NCI-H2227 treated with DMSO at 0.1 percent for 48 hours (cell line): ENCODE measurements around the gene CEMIP2.
A peak's percentile ranks its signal among the peaks of the same experiment; 100 is the strongest.

Source experiments
- DNase-seq: peaks from one replicate; lab custom pipeline; 2025; lab: John Stamatoyannopoulos, UW

Gene CEMIP2

DNA sequence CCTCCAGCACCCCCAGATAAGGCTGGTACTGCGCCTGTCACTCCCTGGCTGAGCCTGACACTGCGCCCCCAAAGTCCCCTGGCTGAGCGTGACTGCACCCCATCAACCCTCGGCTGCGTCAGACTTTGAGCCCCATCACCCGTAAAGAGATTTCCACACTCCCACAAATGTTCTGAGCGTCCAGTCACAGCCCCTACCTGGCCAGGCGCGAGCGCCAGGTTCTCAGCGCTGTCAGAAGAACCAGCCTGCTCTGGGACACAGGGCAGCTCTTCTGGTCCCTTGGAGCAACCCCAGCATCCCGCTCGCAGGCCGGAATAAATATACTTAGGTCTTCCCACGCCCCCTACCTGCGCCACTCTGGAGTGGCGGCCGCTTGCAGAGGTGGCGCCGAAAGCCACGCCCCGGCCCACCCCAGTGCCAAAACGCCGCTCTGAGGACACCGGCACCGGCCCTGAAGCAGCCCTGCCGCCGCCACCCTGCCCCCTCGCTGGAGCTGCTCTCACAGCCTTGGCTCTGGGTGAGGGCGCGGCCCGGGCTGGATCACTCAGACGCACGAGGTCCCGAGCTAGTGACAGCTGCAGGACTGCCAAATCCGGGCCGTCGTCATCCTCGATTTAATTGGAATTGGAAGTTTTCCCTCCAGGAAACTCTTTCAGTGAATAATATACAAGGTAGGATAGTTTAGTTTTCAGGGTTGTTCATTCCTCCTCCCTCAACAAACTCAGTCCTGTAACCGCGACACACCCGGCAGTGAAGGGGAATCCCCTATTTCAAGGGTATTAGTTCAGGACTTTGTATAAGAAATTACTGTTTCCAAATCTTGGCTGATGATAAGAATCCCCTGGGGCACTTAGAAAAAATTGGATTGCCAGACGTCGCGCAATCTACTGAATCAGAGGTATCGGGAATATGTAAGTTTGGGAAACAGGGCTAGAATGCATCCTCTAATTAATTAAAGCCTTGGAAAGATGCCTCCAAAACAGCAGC, 1.2 kb upstream of the CEMIP2 start:
- no peak for DNase-seq

GRCh38 chr9:71767776-71768321, 464 bp downstream of the CEMIP2 start:
- no peak for DNase-seq

- DNase-seq: no peak
Observed at GRCh38 chr9:71767163-71767775, 1.0 kb downstream of the CEMIP2 start.

DNA sequence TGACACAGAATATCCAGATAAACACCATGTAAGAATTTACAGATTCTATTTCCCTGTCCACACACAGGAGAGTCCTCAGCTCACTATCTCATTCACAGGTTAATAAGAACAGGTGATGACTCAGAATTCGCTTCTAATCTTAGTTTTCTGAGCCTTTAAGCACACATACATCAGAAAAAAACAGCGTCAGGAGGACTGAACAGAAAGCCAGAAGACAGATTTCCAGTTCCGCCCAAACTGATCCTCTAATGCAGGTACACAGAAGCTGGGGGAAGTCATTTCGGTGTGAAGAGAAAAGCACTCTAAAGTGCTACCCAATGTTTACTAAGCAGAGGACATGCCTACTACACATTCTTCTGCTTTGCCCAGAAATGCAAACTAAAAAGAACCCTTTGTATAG, 1.6 kb downstream of the CEMIP2 start:
- DNase-seq: no peak

DNA sequence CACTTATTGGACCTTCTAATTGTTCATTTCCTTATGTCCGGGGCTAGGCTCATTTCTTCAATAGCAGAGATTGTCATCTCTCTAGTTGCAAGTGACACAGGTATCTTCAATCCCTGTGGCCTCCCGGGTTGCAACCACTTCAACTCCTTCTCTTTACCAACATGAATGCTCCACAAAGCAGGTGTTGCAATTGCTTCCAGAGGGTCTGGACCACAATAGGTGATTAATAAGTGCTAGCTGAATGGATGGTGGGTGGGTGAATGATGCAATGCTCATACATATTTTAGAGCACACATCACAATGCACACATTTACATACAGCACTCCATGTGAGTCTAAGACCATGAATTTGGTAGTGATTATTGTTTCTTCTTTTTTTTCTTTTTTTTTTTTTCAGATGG, 2.6 kb downstream of the CEMIP2 start:
- DNase-seq: no peak

DNA sequence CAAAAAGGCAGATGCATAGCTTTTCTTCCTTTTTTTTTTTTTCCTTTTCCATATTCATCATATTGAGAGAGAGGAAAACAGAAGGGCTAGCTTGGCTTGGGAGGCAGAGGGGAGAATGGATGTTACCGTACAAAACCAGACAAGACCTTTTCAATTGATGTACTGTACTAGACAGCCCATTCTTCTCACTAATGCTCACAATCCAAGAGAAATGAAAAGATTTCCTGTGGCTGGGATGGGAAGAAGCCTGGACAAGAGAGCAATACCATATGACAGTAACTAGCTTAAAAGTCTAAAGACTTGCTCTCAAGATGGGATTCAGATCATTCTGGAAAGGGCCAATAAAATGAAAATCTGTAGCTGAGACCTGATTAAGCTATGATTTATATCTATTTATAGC, 3.4 kb downstream of the CEMIP2 start:
- DNase-seq: no peak

DNA sequence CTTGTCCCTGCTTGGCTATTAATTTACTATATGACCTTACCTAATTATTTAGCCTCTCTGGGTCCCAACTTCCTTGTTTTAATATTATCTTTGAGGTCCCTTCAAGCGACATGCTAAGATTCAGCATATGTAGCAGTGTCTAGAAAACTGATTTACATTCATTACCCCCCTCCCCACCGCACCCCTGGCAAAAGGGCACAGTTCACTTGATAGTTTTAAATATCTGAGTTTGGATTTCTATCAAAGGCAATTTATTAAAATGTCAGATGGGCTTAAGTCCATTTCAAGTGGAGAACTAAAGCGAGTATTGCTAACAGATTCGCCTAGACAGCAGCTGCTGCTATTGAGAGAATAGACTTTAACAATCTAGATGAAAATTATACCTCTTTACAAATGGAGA, 3.9 kb downstream of the CEMIP2 start:
- no peak for DNase-seq

DNA sequence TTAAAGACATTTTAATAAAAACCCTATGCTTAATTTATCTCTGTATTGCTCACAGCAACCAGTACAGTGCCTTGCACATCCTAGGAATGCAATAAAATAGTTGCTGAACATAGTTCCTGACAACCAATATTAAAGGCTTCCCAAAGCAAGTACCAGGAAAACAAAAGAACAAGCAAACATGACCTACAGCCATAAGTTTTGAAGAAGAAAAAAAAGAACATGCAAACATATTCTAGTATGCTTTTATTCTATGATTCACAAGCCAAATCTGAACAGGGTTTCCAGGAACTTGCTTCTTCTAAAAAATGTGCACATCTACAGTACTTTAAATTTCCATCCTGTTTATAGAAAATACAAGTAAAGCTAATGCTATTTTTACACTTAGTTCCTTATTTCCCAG, 4.5 kb downstream of the CEMIP2 start:
- DNase-seq: no peak

DNA sequence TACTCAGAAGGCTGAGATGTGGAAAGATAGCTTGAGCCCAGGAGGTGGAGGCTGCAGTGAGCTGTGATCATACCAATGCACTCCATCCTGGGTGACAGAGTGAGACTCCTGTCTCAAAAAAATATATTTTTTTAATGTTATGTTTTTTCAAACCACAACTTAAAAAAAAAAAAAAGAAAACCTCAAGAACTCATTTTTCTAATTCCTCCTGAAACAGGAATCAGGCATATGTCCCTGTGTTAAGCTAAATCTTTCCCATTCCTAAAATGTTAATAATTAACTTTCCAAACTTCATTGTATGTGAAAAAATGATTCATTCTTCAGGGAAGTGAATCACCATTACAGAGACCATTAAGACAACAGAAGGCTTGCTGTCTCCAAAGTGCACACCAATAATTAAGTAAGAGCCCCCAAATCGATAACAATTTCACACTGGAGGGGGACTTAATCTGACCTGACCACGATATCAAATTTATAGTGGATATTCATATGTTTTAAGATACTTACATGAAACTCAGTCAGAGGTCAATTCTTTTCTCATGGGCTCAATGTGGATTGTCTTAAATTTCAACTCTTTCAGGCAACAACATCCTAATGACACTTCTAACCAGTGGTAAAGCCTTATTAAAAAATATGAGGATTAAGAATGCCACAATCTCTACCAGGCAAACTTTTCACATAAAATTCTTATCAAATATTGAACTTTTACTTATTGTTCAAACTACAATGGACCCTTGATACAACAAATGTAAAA, 5.2 kb downstream of the CEMIP2 start:
- DNase-seq: no peak

DNA sequence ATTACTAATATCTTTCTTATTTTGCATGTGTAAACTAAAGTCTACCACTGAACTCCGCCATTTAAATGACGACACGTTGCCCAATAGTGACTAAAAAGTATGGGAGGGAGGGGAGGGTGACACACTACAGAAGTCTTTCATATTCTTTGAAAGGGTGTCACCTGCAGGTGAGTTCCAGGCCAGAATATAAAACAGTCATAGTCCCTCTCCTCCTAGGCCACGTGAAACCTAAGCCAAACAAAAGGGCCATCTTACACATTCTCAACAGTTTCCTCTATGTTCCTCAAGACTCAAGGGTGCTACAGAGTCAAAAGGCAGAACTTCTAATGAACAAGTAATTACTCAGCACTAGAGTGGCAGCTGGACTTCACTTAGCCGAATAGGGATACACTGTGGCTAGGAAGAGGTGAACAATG, 6.4 kb downstream of the CEMIP2 start:
- DNase-seq: no peak

GRCh38 chr9:71760901-71761300, 7.4 kb downstream of the CEMIP2 start:
- DNase-seq: no peak

DNA sequence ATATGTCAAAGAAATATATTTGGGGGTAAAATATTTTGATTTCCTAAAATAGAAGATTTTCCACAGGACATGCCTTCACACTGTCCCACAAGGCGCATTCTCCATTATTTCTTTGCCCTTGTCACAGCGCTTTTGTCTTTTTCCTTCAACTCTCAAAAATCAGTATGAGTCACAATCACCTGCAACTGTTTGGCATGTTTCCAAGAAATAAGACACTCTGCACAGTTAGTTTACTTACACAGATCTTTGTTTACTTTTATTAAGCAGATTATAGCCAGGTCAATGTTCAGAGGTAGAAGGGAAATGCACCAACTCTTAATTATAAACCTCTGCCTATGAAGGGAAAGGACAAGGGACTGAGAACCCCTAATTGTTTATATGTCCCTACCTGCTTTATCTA, 9.5 kb downstream of the CEMIP2 start:
- no peak for DNase-seq

- DNase-seq: no peak
Observed at GRCh38 chr9:71758277-71758676, 10.0 kb downstream of the CEMIP2 start.

- DNase-seq: no peak
Observed at GRCh38 chr9:71756753-71757152, 11.6 kb downstream of the CEMIP2 start.

DNA sequence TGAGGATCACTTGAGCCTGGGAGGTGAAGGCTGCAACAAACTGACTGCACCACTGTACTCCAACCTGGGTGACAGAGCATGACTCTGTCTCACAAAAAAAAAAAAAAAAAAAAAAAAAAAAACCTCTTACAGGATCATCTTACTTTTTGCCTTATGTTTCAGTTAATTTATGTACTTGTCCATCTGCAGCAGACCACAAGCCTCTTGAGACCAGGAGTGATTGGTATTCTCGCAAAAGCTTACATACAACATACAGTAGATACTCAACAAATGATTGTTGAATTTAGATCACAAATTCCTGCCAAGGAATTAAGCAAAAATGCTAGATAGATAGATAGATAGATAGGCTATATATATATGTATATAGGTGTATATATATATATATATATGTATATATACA, 12.4 kb downstream of the CEMIP2 start:
- no peak for DNase-seq

GRCh38 chr9:71755230-71755629, 13.1 kb downstream of the CEMIP2 start:
- no peak for DNase-seq

GRCh38 chr9:71754151-71754550, 14.2 kb downstream of the CEMIP2 start:
- DNase-seq: no peak

DNA sequence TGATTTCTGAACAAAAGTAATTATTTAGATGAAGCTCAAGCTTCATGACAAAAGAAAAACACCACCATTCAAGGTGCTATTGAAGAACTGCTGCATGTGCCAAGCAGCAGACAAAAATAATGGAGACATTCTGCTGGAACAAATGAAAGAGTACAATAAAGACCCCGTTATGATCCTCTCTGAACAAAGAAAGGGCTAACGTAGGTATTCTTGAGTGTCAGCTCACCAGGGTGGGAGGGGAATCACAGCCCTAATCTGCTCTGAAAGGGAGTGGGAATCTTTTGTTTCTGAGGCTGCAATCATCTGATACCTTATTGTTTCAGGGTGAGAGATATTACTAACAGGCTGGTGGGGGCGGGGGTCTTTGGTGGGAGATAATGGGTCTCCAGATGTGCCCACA, 15.4 kb downstream of the CEMIP2 start:
- DNase-seq: peak; percentile 78

- DNase-seq: peak; percentile 78
Observed at GRCh38 chr9:71752352-71752751, 16.0 kb downstream of the CEMIP2 start.

- no peak for DNase-seq
Observed at GRCh38 chr9:71748280-71748743, 20.0 kb downstream of the CEMIP2 start.

DNA sequence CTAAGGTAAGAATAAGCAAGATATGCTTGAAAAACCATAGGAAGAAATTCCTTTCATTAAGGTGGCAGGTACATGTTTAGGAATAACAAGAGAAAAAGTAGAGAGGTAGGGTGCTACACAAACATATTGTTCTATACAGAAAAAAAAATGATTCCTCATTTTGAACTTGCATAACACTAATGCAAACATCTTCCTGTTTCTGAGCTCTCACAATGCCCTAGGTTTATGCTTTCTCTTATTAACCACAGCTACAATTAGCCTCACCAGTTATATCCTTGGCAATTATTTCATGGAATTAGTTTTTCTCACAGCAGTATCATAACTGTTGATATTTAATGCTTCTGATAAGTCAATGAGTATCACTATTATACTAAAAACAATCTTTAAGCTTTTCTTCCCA, 20.7 kb downstream of the CEMIP2 start:
- DNase-seq: no peak

- DNase-seq: peak; percentile 20
Observed at GRCh38 chr9:71746758-71747125, 21.6 kb downstream of the CEMIP2 start.
